ENCODE results near the gene CHMP6.
"Not testable (repeated sequence)": the region's sequence is repeated elsewhere in the genome, so short reads cannot be mapped to it uniquely, and the experiment has no call there.

Gene CHMP6

GRCh38 chr17:81017330-81017729, 25.7 kb downstream of the CHMP6 start:
- DNase-seq = not testable (repeated sequence)

GRCh38 chr17:81018044-81018802, 26.6 kb downstream of the CHMP6 start:
- no peak for DNase-seq

- DNase-seq = no peak
Observed at GRCh38 chr17:81019563-81020442, 28.2 kb downstream of the CHMP6 start.

- DNase-seq = no peak
Observed at GRCh38 chr17:81020443-81020766, 28.8 kb downstream of the CHMP6 start.

GRCh38 chr17:81020767-81021497, 29.3 kb downstream of the CHMP6 start:
- DNase-seq = no peak

GRCh38 chr17:81021531-81022343, 30.1 kb downstream of the CHMP6 start:
- DNase-seq = no peak

GRCh38 chr17:81022344-81022676, 30.7 kb downstream of the CHMP6 start:
- no peak for DNase-seq

- DNase-seq = no peak
Observed at GRCh38 chr17:81025065-81025740, 33.6 kb downstream of the CHMP6 start.

- DNase-seq = no peak
Observed at GRCh38 chr17:81025741-81026129, 34.1 kb downstream of the CHMP6 start.

- no peak for DNase-seq
Observed at GRCh38 chr17:81026266-81027036, 34.8 kb downstream of the CHMP6 start.

GRCh38 chr17:81027038-81027437, 35.4 kb downstream of the CHMP6 start:
- no peak for DNase-seq

GRCh38 chr17:81027591-81028505, 36.2 kb downstream of the CHMP6 start:
- DNase-seq = no peak

- no peak for DNase-seq
Observed at GRCh38 chr17:81028506-81028858, 36.8 kb downstream of the CHMP6 start.

- DNase-seq = no peak
Observed at GRCh38 chr17:81029859-81030258, 38.2 kb downstream of the CHMP6 start.

GRCh38 chr17:81030312-81030711, 38.7 kb downstream of the CHMP6 start:
- DNase-seq = not testable (repeated sequence)

GRCh38 chr17:81030741-81031565, 39.3 kb downstream of the CHMP6 start:
- DNase-seq = no peak

GRCh38 chr17:81031566-81032550, 40.2 kb downstream of the CHMP6 start:
- DNase-seq = no peak

All from NCI-H1930 (cell line).